Neural cell (in vitro differentiated cells): ENCODE measurements around the gene MPI. TPM values are rescaled to one million over a fixed set of nuclear protein-coding genes. Genes with fewer than 3 reads are reported as not detected.

Experiments used
- H2AFZ ChIP-seq: fragments of 200-600, 300-800 bp; sonication (generic), shearing (Covaris generic); 2 replicates; pipeline ENCODE4 v1.6.0; 2014; ENCODE audit warnings: low read depth, mild to moderate bottlenecking, antibody characterized with exemption, low read length, moderate library complexity
- H3F3A ChIP-seq: fragments of 200-600 bp; shearing (Covaris generic); 2 replicates; pipeline ENCODE4 v1.6.1; 2016; ENCODE audit warnings: mild to moderate bottlenecking, moderate library complexity, mixed read lengths, antibody characterized with exemption, low read length; ENCODE audit not compliant: insufficient read depth, poor library complexity, severe bottlenecking
- H3K27ac ChIP-seq: fragments of 200-600, 300-800 bp; sonication (generic), shearing (Covaris generic); 2 replicates; pipeline ENCODE4 v1.5.1; 2014; ENCODE audit warnings: mild to moderate bottlenecking, low read length, moderate library complexity
- H3K27me3 ChIP-seq: fragments of 300-800, 200-600 bp; sonication (generic), shearing (Covaris generic); 2 replicates; pipeline ENCODE4 v1.6.0; 2014; ENCODE audit warnings: mild to moderate bottlenecking, low read depth, low read length, moderate library complexity; ENCODE audit not compliant: insufficient read depth
- H3K36me3 ChIP-seq: fragments of 300-800, 200-600 bp; sonication (generic), shearing (Covaris generic); 2 replicates; pipeline ENCODE4 v1.5.1; 2014; ENCODE audit warnings: mild to moderate bottlenecking, antibody characterized with exemption, low read length, moderate library complexity; ENCODE audit not compliant: insufficient read depth
- H3K4me2 ChIP-seq: fragments of 300-800, 200-600 bp; sonication (generic), shearing (Covaris generic); 2 replicates; pipeline ENCODE4 v1.6.0; 2014; ENCODE audit warnings: mild to moderate bottlenecking, low read length
- H3K4me3 ChIP-seq: fragments of 300-800, 200-600 bp; sonication (generic), shearing (Covaris generic); 2 replicates; pipeline ENCODE4 v1.5.1; 2014; ENCODE audit warnings: mild to moderate bottlenecking, low read length, moderate library complexity
- H3K79me2 ChIP-seq: fragments of 200-600 bp; shearing (Covaris generic); replicated peaks from 2 replicates; pipeline ENCODE4 v1.6.0; 2014; ENCODE audit warnings: mild to moderate bottlenecking, low read length, moderate library complexity; ENCODE audit not compliant: insufficient read depth
- H3K9ac ChIP-seq: fragments of 300-800, 200-600 bp; sonication (generic), shearing (Covaris generic); 2 replicates; pipeline ENCODE4 v1.6.1; 2016; ENCODE audit warnings: mild to moderate bottlenecking, low read length, mixed read lengths
- H3K9me2 ChIP-seq: fragments of 200-600 bp; shearing (Covaris generic); 2 replicates; pipeline ENCODE4 v1.6.1; 2016; ENCODE audit warnings: mild to moderate bottlenecking, low read length, mixed read lengths; ENCODE audit not compliant: insufficient read depth
- H3K9me3 ChIP-seq: fragments of 200-600, 300-800 bp; sonication (generic), shearing (Covaris generic); 2 replicates; pipeline ENCODE4 v1.6.1; 2016; ENCODE audit warnings: mild to moderate bottlenecking, mixed run types, low read length, moderate library complexity, mixed read lengths
- H4K20me1 ChIP-seq: fragments of 200-600 bp; shearing (Covaris generic); 2 replicates; pipeline ENCODE4 v1.6.1; 2016; ENCODE audit warnings: mild to moderate bottlenecking, mixed run types; ENCODE audit not compliant: insufficient read depth
- CTCF ChIP-seq: fragments of 450-650 bp; IDR thresholded peaks from 2 replicates; pipeline ENCODE4 v1.5.1; 2014; ENCODE audit warnings: antibody characterized with exemption, mild to moderate bottlenecking, moderate library complexity; ENCODE audit not compliant: poor library complexity, severe bottlenecking
- EP300 ChIP-seq: fragments of 450-650 bp; conservative IDR thresholded peaks from 2 replicates; pipeline ENCODE4 v1.6.1; 2014; ENCODE audit warnings: antibody characterized with exemption, mild to moderate bottlenecking, moderate library complexity; ENCODE audit not compliant: poor library complexity, severe bottlenecking
- EZH2 ChIP-seq: fragments of 200-600, 300-800 bp; shearing (Covaris generic), sonication (generic); IDR thresholded peaks from 2 replicates; pipeline ENCODE4 v1.6.1; 2014; ENCODE audit warnings: antibody characterized with exemption, low read length, borderline replicate concordance, mild to moderate bottlenecking; ENCODE audit not compliant: insufficient read depth, poor library complexity, severe bottlenecking
- MXI1 ChIP-seq: fragments of 450-650 bp; conservative IDR thresholded peaks from 2 replicates; pipeline ENCODE4 v1.6.1; 2014; ENCODE audit warnings: antibody characterized with exemption, mild to moderate bottlenecking; ENCODE audit not compliant: poor library complexity, severe bottlenecking
- POLR2AphosphoS5 ChIP-seq: IDR thresholded peaks from 2 replicates; pipeline ENCODE4 v1.6.1; 2012
- RAD21 ChIP-seq: fragments of 450-650 bp; conservative IDR thresholded peaks from 2 replicates; pipeline ENCODE4 v1.6.1; 2014; ENCODE audit warnings: antibody characterized with exemption, mild to moderate bottlenecking, moderate library complexity
- REST ChIP-seq: IDR thresholded peaks from 2 replicates; pipeline ENCODE4 v1.6.1; 2012; ENCODE audit warnings: borderline replicate concordance
- SMC3 ChIP-seq: fragments of 450-650 bp; conservative IDR thresholded peaks from 2 replicates; pipeline ENCODE4 v1.6.1; 2014; ENCODE audit warnings: antibody characterized with exemption, mild to moderate bottlenecking, moderate library complexity; ENCODE audit not compliant: poor library complexity
- TAF1 ChIP-seq: IDR thresholded peaks from 2 replicates; pipeline ENCODE4 v1.6.1; 2012; ENCODE audit warnings: low read depth
- polyA plus RNA-seq: library from polyadenylated mRNA; depleted of rRNA; stranded (reverse); fragments of >200 nt; gene quantifications from 2 replicates; pipeline ENCODE4 v1.2.3, GENCODE V29; 2014

Gene MPI
- polyA plus RNA-seq, 1 donor from 2014 or later, result 80.3 TPM

GRCh38 chr15:74869726-74870407 lies 20.0 kb upstream of the MPI start:
- no peaks in the 10 kb centered on the region for H3K27me3 ChIP-seq
- no peaks in the 10 kb centered on the region for H3K36me3 ChIP-seq
- H3K27ac ChIP-seq, result no peak overlapping the region
- peak overlapping the region; percentile 39 for H3K4me3 ChIP-seq
- no peaks in the 10 kb centered on the region for H3K9me3 ChIP-seq
- H3K9me2 ChIP-seq, result no peaks in the 10 kb centered on the region
- no peak overlapping the region for H3K4me2 ChIP-seq
- TF ChIP-seq POLR2AphosphoS5 (no peak), CTCF (no peak), REST (no peak), MXI1 (no peak), SMC3 (no peak), EP300 (no peak), EZH2 (no peak), RAD21 (no peak), TAF1 (no peak)
- H4K20me1 ChIP-seq, result no peaks in the 10 kb centered on the region
- peaks cover 23% of the 10 kb centered on the region for H3K79me2 ChIP-seq
- H3F3A ChIP-seq, result no peaks in the 10 kb centered on the region
- H3K9ac ChIP-seq, result no peak overlapping the region
- H2AFZ ChIP-seq, result no peak overlapping the region

DNA sequence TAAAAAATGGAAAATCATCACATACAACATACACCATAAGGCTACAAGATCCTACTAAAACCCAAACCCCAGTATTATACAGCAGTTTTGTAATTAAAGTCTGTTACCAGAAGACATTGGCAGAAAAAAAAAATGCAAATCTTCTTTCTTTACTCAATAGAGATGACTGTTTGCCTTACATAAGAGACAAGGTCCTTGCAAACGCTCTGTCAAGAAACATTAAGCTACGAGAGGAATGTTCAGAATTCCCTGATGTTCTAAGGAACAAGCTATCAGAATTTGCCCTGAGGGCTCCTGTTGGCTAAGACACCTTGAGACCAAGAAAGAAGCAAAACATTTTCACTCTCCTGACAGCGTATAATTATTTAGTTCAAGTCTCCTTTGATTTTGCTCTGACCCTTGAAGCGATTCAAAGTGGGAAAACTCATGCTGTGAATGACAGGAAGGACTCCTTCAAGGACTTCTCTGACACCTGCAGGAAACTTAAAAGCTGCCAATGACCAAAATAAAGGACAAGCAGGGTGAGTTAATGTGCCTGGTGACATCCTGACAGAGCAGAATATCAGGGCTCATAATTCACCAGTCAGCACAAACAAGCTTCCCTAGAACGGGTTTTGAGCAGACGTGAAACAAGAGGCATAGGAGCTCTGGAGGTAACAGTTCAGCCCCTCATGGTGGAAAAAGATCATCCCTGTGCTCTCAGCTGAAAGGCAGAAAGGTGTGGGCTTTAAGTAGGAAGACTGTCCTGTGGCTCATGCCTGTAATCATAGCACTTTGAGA lies 19.2 kb upstream of the MPI start:
- Histone ChIP-seq H3F3A (no peaks in the 10 kb centered on the region), H3K36me3 (no peaks in the 10 kb centered on the region), H3K27ac (no peak overlapping the region), H3K79me2 (peaks cover 23% of the 10 kb centered on the region), H2AFZ (no peak overlapping the region), H3K9ac (peak overlapping the region; percentile 29), H3K4me2 (no peak overlapping the region), H3K9me3 (no peaks in the 10 kb centered on the region), H4K20me1 (no peaks in the 10 kb centered on the region), H3K4me3 (peak overlapping the region; percentile 39), H3K9me2 (no peaks in the 10 kb centered on the region), H3K27me3 (no peaks in the 10 kb centered on the region)
- TF ChIP-seq EP300 (no peak), POLR2AphosphoS5 (no peak), EZH2 (no peak), TAF1 (no peak), REST (no peak), SMC3 (no peak)
